HEK293 (cell line): Measurements from ENCODE around the gene MSI1.

ENCODE experiments used
- BCL11B ChIP-seq: fragments of 450-650 bp; formaldehyde crosslinking; IDR thresholded peaks from 2 replicates; pipeline ENCODE4 v1.5.1; 2016; ENCODE audit warnings: low read depth, missing biosample characterization, missing genetic modification characterization
- FEZF1 ChIP-seq: fragments of 450-650 bp; formaldehyde crosslinking; IDR thresholded peaks from 2 replicates; pipeline ENCODE4 v1.5.1; 2016; ENCODE audit warnings: missing biosample characterization, missing genetic modification characterization
- GLIS2 ChIP-seq: fragments of 450-650 bp; formaldehyde crosslinking; IDR thresholded peaks from 2 replicates; pipeline ENCODE4 v1.5.1; 2016; ENCODE audit warnings: missing biosample characterization, missing genetic modification characterization
- HIC1 ChIP-seq: fragments of 450-650 bp; formaldehyde crosslinking; IDR thresholded peaks from 2 replicates; pipeline ENCODE4 v1.5.1; 2016; ENCODE audit warnings: missing biosample characterization, missing genetic modification characterization
- HOXA7 ChIP-seq: sonication (generic); formaldehyde crosslinking; IDR thresholded peaks from 2 replicates; pipeline ENCODE4 v1.8.1; 2022; ENCODE audit warnings: missing genetic modification reagents, borderline replicate concordance
- INSM2 ChIP-seq: fragments of 450-650 bp; formaldehyde crosslinking; IDR thresholded peaks from 2 replicates; pipeline ENCODE4 v1.5.1; 2016; ENCODE audit warnings: missing biosample characterization, missing genetic modification characterization
- MYNN ChIP-seq: fragments of 450-650 bp; formaldehyde crosslinking; IDR thresholded peaks from 2 replicates; pipeline ENCODE4 v1.5.1; 2016; ENCODE audit warnings: missing biosample characterization, missing genetic modification characterization, borderline replicate concordance
- PRDM6 ChIP-seq: fragments of 450-650 bp; formaldehyde crosslinking; IDR thresholded peaks from 2 replicates; pipeline ENCODE4 v1.5.1; 2017; ENCODE audit warnings: missing biosample characterization, missing genetic modification characterization
- SCRT1 ChIP-seq: fragments of 450-650 bp; formaldehyde crosslinking; IDR thresholded peaks from 2 replicates; pipeline ENCODE4 v1.5.1; 2016; ENCODE audit warnings: missing biosample characterization, missing genetic modification characterization, borderline replicate concordance
- ZBTB1 ChIP-seq: fragments of 450-650 bp; formaldehyde crosslinking; IDR thresholded peaks from 2 replicates; pipeline ENCODE4 v1.5.1; 2016; ENCODE audit warnings: missing biosample characterization, missing genetic modification characterization
- ZBTB20 ChIP-seq: fragments of 450-650 bp; formaldehyde crosslinking; IDR thresholded peaks from 2 replicates; pipeline ENCODE4 v1.5.1; 2016; ENCODE audit warnings: missing biosample characterization, missing genetic modification characterization
- ZBTB21 ChIP-seq: fragments of 450-650 bp; formaldehyde crosslinking; IDR thresholded peaks from 2 replicates; pipeline ENCODE4 v1.5.1; 2017; ENCODE audit warnings: missing biosample characterization, missing genetic modification characterization
- ZBTB26 ChIP-seq: fragments of 450-650 bp; formaldehyde crosslinking; optimal IDR thresholded peaks from 2 replicates; pipeline ENCODE3; 2016; ENCODE audit warnings: missing biosample characterization, mild to moderate bottlenecking, missing genetic modification characterization
- ZBTB49 ChIP-seq: fragments of 450-650 bp; formaldehyde crosslinking; IDR thresholded peaks from 2 replicates; pipeline ENCODE4 v1.5.1; 2016; ENCODE audit warnings: missing biosample characterization, missing genetic modification characterization, low read depth
- ZBTB8A ChIP-seq: fragments of 450-650 bp; formaldehyde crosslinking; IDR thresholded peaks from 2 replicates; pipeline ENCODE4 v1.5.1; 2016; ENCODE audit warnings: missing biosample characterization, missing genetic modification characterization
- ZNF184 ChIP-seq: fragments of 450-650 bp; IDR thresholded peaks from 2 replicates; pipeline ENCODE4 v1.5.1; 2018; ENCODE audit warnings: missing biosample characterization, mild to moderate bottlenecking, missing genetic modification characterization
- ZNF19 ChIP-seq: fragments of 450-650 bp; formaldehyde crosslinking; IDR thresholded peaks from 2 replicates; pipeline ENCODE4; 2016; ENCODE audit warnings: missing biosample characterization, missing genetic modification characterization, low read depth
- ZNF324 ChIP-seq: fragments of 450-650 bp; formaldehyde crosslinking; IDR thresholded peaks from 2 replicates; pipeline ENCODE4 v1.5.1; 2016; ENCODE audit warnings: missing biosample characterization, missing genetic modification characterization
- ZNF350 ChIP-seq: fragments of 450-650 bp; formaldehyde crosslinking; IDR thresholded peaks from 2 replicates; pipeline ENCODE4 v1.5.0; 2017; ENCODE audit warnings: missing biosample characterization, mild to moderate bottlenecking, missing genetic modification characterization
- ZNF37A ChIP-seq: fragments of 450-650 bp; IDR thresholded peaks from 2 replicates; pipeline ENCODE4 v1.5.1; 2018; ENCODE audit warnings: missing biosample characterization, missing genetic modification characterization
- ZNF473 ChIP-seq: fragments of 450-650 bp; formaldehyde crosslinking; IDR thresholded peaks from 2 replicates; pipeline ENCODE4 v1.5.1; 2017; ENCODE audit warnings: missing biosample characterization, missing genetic modification characterization
- ZNF514 ChIP-seq: fragments of 450-650 bp; formaldehyde crosslinking; IDR thresholded peaks from 2 replicates; pipeline ENCODE4 v1.5.1; 2016; ENCODE audit warnings: missing biosample characterization, missing genetic modification characterization
- ZNF571 ChIP-seq: fragments of 450-650 bp; formaldehyde crosslinking; IDR thresholded peaks from 2 replicates; pipeline ENCODE4 v1.5.0; 2017; ENCODE audit warnings: missing biosample characterization, missing genetic modification characterization
- ZNF621 ChIP-seq: fragments of 450-650 bp; formaldehyde crosslinking; IDR thresholded peaks from 2 replicates; pipeline ENCODE4 v1.5.1; 2017; ENCODE audit warnings: missing biosample characterization, missing genetic modification characterization
- ZNF658 ChIP-seq: fragments of 450-650 bp; formaldehyde crosslinking; IDR thresholded peaks from 2 replicates; pipeline ENCODE4; 2016; ENCODE audit warnings: missing biosample characterization, missing genetic modification characterization
- ZSCAN18 ChIP-seq: fragments of 450-650 bp; formaldehyde crosslinking; IDR thresholded peaks from 2 replicates; pipeline ENCODE4 v1.5.1; 2016; ENCODE audit warnings: missing biosample characterization, missing genetic modification characterization
- ZSCAN5A ChIP-seq: fragments of 450-650 bp; formaldehyde crosslinking; IDR thresholded peaks from 2 replicates; pipeline ENCODE4 v1.5.1; 2016; ENCODE audit warnings: missing biosample characterization, missing genetic modification characterization

MSI1 gene

GRCh38 chr12:120292661-120293531, 76.1 kb downstream of the MSI1 start, which contains the start of gene RNU4-1 (continued):
- TF ChIP-seq ZNF324 (tag by site-specific recombination) (no peak), ZNF19 (tag by site-specific recombination) (no peak), PRDM6 (tag by site-specific recombination) (peak; percentile 74), INSM2 (tag by site-specific recombination) (0 out of 2 replicates have a peak, but pooled peaks have one; percentile 29), ZNF514 (tag by site-specific recombination) (no peak), ZNF473 (tag by site-specific recombination) (no peak), ZSCAN18 (no peak), SCRT1 (tag by site-specific recombination) (no peak), MYNN (tag by site-specific recombination) (no peak), ZNF184 (tag by site-specific recombination) (no peak), ZNF621 (no peak), ZBTB8A (tag by site-specific recombination) (no peak), FEZF1 (tag by site-specific recombination) (0 out of 2 replicates have a peak, but pooled peaks have one; percentile 13), ZSCAN5A (tag by site-specific recombination) (no peak), ZNF658 (tag by site-specific recombination) (no peak), ZBTB20 (peak; percentile 34; the same call in 1 of the 2 replicates), HOXA7 (no peak), ZBTB49 (tag by site-specific recombination) (no peak), ZNF350 (tag by site-specific recombination) (no peak), ZNF571 (tag by site-specific recombination) (no peak), HIC1 (tag by site-specific recombination) (no peak), ZBTB26 (tag by site-specific recombination) (no peak), ZNF37A (tag by site-specific recombination) (no peak), ZBTB1 (tag by site-specific recombination) (no peak; the same call in 1 of the 2 replicates), GLIS2 (tag by site-specific recombination) (no peak), ZBTB21 (tag by site-specific recombination) (0 out of 2 replicates have a peak, but pooled peaks have one; percentile 12), BCL11B (tag by site-specific recombination) (no peak)
